Fibroblast of skin of right quadriceps (primary cell): ENCODE results near the gene FPR3.
"Not testable (repeated sequence)": the region's sequence is repeated elsewhere in the genome, so short reads cannot be mapped to it uniquely, and the experiment has no call there.

Experiments used
- DNase-seq: peaks from one replicate; pipeline ENCODE4 v3.0.0-alpha.2; 2013

FPR3 gene, protein sequence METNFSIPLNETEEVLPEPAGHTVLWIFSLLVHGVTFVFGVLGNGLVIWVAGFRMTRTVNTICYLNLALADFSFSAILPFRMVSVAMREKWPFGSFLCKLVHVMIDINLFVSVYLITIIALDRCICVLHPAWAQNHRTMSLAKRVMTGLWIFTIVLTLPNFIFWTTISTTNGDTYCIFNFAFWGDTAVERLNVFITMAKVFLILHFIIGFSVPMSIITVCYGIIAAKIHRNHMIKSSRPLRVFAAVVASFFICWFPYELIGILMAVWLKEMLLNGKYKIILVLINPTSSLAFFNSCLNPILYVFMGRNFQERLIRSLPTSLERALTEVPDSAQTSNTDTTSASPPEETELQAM

DNA sequence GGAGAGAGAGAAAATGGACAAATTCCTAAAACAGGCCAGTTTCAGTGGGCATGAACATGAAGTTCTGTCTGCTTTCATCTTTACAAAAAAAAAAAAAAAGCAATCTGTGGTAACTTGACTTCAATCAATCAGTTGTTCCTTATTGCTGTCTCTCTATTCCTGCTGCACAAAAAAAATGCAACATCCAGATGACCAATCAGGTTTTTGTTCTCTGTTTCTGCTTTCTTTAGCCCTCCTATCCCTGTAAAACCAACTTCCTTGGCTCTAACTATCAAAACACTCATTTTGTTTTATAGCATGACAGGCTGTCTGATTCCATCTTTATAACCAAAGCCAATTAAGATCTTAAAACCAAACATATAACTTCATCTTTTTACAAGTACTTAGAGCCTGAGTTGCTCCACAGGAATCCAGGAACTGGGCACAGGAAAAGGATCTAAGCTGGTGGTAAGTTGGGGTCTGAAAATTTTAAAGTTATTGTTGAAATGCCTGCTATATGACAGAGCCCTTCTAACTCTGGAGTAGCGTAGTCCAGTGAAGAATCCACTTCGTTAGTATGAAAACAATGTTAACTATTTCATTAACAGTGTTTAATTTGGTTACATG is at the start of gene FPR3:
Gene FPR3 (plus strand): TSS at position 273 of the 606 bp plus-strand sequence. CDS start 28,592 bp downstream, outside the sequence.
- no peak for DNase-seq

DNA sequence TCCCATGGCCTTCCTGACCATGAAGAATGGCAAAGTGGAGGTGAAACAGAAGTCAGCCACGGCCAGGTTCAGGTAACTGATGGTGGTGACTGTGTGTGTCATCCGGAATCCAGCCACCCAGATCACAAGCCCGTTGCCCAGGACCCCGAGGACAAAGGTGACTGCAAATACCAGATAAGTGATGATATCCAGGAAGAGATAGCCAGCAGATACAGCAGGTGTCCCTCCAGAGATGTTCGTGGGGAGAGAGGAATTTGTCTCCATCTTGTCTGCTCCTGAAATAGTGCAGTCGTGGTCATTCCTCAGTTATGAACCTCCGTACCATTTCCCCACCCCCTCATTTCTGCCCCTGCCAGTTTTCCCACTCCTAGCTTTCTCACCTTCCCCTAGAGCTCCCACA is 48.2 kb upstream of the FPR3 start:
- DNase-seq = no peak

DNA sequence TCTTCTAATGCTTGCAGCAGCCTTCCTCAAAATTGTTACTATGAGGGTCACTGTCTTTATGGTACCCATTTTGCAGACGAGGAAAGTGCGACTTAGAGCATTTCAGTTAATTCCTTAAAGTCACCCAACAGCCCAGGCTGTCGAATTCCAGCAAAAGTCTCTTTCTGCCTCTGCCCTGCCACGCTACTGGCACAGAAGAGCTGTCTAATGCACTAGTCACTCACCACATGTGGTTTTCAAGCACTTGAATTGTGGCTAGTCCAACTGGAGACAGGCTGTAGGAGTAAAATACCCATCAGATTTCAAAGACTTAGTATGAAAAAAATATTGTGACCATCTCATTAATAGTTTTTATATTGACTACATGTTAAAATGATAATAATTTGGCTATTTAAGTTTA is 45.0 kb upstream of the FPR3 start:
- peak; percentile 48 for DNase-seq

DNA sequence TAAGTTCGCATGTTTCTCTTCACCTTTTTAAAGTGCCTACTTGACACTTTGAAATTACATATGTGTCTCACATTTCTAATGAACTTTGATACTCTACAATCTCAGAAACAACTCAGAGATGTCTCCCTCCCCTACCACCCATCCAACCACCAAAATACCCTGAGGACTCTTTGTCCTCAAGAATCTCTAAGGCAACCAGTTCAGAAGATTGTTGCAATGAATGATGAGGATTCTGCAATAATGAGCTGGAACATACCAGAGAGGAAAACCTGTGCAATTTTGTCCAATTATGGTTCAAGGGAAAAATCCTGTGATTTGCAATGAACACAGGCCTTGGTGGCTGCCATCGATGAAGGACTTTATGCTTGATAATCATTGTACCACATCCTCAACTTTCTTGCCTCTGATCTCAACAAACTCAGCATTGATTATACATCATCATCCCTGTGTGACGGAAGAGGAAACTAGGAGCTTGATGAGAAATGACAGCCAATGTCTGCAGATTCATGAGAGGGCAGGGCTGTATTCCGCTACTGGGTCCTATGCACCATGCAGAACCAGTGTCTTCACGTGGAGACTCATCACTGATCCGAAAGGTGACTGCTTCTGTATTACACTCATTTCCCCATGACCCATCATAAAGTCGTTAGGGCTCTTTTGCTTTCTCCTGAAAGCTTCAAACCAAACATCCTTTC is 44.4 kb upstream of the FPR3 start:
- peak; percentile 14 for DNase-seq

DNA sequence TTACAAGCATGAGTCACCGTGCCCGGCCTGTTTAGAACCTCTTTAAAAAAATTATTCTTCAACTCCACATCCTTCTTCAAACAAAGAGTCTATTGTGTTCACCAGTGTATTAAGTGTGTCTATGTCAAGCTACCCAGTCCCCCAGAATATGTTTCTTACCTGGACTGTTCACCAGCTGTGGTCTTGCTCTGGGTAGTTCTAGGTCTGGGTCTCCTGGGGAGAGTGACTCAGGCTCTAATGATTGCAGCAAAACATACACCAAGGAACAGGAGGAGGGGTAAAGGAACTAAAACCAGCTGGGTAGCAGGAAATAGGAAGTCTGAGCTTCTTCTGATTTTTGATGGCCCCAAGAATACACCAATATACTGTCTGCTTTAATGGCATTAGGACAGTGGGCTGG is 43.3 kb upstream of the FPR3 start, which contains the start of gene FPR1:
Gene FPR1 (minus strand): TSS at position 224 of the 400 bp plus-strand sequence. CDS start 4,884 bp downstream, outside the sequence.
- DNase-seq = peak; percentile 56

DNA sequence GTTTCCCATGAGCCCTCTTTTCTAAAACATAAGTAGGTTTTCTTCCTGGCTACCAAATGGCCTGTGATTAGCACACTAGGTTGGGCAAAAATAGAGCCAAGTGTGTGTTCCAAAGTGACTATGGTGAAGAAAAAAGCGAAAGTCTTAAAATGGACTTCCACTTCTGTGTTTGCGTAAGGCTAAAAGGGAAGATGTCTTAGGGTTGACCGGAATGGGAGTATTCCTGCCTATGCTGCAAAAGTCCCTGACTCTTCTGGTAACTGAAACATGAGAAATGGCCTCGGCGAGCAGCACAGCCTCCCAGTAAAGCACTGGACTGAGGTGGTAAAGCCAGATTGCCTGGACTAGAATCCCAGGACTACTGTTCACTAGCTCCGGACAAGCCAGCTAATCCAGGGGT is 40.8 kb upstream of the FPR3 start:
- DNase-seq = no peak

DNA sequence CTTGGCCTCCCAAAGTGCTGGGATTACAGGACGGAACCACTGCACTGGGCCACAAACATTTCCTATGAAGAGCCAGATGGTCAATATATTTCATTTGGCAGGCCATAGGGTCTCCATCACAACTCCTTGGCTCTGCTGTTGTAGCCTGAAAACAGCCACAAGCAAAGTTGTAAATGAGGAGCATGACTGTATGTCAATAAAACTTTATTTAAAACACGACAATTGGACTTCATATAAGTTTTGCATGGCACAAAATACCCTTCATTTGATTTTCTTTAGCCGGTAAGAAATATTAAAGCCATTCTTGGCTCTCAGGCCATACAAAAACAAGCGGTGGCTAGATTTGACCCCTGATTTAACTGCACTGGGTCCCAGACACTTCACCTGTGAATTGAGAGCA is 40.2 kb upstream of the FPR3 start:
- no peak for DNase-seq

DNA sequence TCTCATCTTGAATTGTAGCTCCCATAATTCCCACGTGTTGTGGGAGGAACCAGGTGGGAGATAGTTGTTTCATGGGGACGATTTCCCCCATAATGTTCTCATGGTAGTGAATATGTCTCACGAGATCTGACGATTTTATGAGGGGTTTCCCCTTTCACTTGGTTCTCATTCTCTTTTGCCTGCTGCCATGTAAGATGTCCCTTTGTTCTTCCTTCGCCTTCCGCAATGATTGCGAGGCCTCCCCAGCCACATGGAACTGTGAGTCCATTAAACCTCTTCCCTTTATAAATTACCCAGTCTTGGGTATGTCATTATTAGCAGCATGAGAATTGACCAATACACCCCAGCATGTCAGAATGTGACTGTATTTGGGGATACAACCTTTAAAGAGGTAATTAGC is 39.4 kb upstream of the FPR3 start:
- no peak for DNase-seq

DNA sequence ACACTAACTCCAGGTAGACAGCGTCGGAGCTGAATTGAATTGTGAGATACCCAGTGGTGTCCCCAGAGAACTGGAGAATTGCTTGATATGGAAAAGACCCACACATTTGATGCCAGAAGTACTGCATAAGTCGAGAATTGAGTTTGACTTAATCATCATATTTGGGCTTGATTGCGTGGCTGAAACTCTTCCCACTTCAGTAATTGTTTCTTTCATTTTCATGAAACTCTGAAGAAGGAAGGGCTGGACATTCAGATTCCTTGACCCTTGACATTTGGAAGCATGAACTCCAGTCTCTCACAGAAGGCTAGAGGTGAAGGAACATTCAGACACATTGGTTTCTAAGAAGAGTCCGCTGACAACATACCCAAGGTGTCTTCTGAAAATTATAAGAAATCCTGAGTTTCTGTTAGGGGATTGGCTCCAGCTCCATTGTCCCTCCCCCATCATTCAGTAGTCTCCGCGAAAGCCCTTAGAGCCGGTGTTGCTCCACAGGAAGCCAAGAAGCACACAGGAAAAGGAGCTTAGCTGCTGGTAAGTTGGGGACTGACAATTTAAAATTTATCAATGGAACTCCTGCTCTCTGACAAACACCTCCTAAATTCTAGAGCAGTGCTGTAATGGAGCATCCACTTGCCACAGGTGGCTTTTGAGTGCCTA is 34.1 kb upstream of the FPR3 start, which contains the start of gene FPR2:
Gene FPR2 (plus strand): TSS at position 484 of the 660 bp plus-strand sequence. CDS start 7,479 bp downstream, outside the sequence.
- no peak for DNase-seq

DNA sequence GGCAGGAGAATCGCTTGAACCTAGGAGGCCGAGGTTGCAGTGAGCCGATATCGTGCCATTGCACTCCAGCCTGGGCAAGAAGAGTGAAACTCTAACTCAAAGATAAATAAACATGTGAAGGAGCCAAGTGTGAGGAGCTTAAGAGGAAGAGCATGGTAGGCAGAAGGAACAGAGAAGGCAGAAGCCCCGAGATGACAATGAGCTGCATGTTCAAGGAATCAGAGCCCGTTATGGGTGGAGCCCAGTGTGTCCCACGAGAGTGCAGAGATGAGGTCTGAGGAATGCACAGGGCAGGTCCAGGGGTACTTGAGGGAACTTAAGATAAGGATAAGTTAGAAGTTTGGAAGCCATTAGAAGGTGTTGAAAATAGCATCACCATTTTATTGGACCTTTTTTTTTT is 33.3 kb upstream of the FPR3 start:
- no peak for DNase-seq

DNA sequence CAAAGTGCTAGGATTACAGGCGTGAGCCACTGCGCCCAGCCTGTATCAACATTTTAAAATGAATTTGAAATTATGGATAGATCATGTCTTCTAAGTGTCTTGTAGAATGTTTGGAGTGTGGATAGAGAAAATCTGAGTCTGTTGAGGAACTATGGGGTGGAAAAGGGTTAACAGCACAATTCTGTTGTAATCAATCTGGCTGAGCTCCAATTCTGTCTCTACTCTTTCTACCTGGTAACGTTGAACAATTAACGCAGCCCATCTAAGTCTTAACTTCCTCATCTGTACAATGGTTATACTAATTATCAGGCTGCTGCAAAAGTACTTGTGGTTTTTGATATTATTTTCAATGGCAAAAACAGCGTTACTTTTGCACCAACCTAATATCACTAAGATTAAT is 29.9 kb upstream of the FPR3 start:
- no peak for DNase-seq

DNA sequence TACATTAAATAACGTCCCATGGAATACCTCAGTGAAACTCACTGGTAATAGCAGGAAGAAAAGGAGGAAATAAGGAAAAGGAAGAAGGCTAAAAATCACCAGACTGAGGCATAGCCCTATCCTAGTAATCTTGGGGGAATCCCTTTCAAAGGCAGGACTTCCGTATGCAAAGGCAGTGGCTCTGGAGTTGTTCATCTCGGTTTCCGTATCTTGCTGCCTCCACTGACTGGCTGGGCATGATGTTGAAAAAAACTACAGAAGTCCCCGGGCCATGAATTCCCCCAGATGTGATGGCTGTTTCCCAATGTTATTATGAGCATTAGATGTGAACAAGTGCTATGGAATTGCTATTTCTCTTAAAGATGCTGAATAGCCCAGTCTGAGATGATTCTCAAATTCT is 28.5 kb upstream of the FPR3 start:
- DNase-seq = no peak

DNA sequence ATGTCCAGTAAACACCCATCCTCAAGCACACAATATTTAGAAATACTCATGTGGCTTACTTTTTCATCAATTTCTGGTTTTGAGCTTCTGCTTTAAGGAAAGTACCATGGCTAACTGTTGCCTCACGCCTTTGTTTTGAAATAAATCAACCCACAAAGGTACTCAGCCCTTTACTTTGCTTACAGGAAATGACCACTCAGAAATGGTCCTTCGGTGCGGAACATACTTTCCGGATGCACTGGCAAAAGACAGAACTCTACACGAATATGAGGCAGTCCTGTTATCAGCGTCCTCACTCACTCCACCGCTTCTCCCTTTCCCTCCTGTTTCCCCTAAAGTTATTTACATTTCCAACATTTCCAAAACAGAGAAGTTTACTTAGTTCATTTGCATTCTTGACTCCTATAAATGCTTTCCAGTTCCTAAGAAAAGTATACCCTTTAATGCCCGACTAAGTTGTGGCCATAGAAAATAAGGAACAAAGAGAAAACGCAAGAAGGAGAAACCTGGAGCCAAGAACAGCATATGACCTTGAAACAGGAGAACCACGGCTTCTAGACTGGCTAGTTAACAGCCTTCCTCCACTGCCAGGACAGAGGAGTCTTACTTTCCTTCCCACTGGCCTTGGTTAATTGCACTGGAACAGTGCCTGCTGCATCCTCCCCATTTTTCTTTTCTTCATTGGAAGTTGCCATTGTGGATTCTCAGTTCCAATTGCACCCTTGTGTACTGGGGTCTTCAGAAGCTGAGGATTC is 23.4 kb upstream of the FPR3 start:
- no peak for DNase-seq

DNA sequence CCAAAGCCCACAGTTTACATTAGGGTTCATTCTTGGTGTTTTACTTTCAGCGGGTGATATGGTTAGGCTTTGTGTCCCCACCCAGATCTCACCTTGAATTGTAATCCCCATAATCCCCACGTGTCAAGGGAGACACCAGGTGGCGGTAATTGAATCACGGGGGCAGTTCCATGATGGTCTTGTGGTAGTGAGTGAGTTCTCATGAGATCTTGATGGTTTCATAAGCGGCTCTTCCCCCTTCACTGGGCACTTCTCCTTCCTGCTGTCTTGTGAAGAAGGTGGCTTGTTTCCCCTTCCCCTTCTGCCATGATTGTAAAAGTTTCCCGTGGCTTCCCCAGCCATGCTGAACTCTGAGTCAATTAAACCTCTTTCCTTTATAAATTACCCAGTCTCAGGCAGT is 22.0 kb upstream of the FPR3 start:
- no peak for DNase-seq

DNA sequence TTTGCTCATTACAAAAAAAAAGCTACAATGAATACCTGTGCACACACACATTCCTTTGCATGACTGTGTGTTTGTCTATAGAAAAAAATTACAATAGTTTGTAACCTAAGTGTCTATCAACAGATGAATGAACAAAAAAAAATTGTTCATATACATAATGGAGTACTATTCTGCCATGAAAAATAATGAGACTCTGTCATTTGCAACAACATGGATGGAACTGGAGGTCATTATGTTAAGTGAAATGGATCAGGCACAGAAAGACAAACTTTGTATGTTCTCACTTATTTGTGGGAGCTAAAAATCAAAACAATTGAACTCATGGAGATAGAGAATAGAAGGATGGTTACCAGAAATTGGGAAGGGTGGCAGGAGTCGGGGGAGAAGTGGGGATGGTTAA is 18.4 kb upstream of the FPR3 start:
- not testable (repeated sequence) for DNase-seq

DNA sequence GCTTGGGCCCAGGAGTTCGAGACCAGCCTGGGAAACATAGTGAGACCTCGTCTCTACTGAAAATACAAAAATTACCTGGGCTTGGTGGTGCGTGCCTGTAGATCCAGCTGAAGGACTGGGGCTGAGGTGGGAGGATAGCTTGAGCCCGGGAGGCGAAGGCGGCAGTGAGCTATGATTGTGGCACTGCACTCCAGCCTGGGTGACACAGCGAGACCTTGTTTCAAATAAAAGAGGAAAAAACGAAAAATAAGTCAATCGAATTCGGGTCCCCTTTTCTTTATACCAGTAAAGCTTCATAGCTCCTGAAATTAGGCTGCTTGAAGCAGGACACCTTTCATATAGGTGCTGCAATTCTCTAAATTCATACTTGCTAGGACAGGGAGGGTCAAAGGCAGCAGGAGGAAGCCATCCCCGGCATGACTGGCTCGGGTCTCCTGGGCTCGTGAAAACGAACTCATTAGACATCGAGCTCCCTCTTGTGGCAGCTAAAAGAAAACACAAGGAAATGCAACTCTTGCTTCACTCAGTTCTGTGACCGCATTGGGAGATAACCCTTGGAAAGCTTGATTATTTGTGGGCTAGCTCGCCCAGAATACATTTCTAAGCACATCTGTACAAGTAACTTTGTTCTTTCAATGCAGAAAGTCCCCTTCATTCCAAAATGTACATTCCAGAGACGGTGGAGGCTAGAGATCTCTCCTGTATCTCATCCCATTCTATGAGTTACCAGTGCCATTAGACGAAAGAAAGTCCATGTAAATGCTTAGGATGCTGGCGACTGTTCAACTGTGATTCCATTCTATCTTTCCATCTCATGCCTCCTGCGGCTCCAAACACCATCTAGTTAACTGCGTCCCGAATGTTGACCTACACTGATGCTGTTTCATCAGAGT is 17.1 kb upstream of the FPR3 start:
- DNase-seq = peak; percentile 76

DNA sequence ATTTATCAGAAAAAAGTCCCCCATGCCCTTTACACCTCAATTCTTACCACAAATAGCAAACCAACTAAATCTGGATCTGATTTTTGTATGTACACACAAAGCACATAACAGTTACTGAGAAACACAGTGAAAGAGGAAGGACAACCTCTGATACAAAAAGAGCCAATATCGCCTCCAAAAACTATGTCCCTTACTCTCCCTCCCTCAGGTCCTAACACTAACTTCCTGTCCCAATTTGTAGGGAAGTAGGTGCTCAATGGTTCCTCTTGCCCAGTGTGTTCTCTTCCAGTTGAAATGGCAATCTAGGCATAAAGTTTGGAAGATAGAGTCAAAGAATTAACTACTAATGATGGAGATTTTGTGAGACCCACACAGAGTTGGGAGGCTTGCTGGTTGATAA is 15.8 kb upstream of the FPR3 start:
- DNase-seq = no peak

DNA sequence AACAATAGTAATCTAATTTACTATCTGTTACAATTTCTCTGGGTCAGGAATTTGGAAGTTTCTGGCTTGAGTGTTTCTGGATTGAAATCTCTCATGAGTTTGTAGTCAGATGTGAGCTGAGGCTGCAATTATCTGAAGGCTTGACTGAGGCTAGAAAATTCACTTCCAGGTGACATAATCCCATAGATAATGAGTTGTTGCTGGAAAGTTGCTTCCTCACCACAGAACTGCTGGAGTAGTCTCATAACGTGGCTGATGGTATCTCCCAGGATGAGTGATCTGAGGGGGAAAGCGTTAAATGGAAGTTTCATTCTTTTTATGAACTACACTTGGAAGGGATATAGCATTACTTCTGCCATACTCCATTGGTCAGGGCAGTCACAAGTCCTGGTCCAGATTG is 15.3 kb upstream of the FPR3 start:
- DNase-seq = no peak

DNA sequence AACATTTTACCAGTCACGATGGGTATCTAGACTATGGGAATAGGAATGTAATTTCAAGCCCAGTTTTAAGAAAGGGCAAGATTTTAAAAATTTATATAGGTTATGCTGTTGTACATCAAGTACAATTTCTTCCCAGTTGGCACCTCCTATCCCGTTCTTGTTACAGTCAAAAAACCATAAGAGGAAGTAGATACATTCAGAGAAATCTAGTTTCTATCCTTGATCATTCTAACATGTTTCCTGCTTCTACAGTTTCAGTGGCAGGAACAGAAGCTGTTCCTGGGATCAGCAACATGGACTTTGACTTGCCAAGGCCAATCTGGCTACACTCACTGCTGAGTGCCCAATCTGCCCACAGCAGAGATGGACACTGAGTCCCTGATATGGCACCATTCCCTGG is 14.7 kb upstream of the FPR3 start:
- DNase-seq = no peak

DNA sequence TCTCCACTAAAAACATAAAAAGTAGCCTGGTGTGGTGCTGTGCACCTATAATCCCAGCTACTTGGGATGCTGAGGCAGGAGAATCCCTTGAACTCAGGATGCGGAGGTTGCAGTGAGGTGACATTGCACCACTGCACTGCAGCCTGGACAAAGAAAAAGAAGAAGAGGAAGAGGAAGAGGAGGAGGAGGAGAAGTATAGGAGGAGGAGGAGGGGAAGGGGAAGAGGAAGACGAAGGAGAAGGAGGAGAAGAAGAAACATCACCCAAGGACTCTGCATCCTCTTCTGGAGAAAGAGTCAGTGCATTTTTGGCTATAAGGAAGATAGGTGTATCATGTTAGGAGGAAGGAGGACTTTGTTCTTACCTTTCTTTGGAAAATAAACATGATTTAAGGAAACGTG is 13.0 kb upstream of the FPR3 start:
- DNase-seq = no peak

DNA sequence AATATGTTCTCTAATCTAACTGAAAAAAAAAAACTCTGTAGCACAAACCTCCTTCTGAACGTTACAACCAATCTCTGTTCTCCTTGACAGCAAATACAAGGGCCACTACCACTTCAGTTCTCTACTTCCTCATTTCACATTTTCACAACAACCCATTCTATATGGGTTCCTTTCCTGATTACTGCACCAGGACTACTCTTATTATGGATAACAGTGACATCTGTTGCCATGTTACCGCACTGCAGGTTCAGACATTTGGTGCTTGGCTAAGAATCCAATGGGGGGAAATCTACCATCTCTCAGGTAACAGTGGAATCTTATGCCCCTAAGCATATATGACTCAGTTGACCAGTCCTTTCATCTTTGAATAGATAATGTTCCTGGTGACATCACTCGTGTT is 11.6 kb upstream of the FPR3 start:
- DNase-seq = peak; percentile 13
